ENCODE measurements around the gene RNF213. TPM values are rescaled to one million over a fixed set of nuclear protein-coding genes. Genes with fewer than 3 reads are reported as not detected.

The RNF213 gene
- polyA plus RNA-seq, 1 donor (not counting 4 experiments of a cell fraction or from before 2014, with no cell fraction given), result 24.4 TPM

GRCh38 chr17:80252871-80253270 is 7.8 kb upstream of the RNF213 start:
- Histone ChIP-seq H3K79me2 (ENCODE audit: control insufficient read depth, insufficient read depth, low read length) (no peaks in the 10 kb centered on the region), H3K9me3 (ENCODE audit: control insufficient read depth, low read depth, low read length) (no peaks in the 10 kb centered on the region), H3K4me1 (ENCODE audit: control insufficient read depth, extremely low read depth, insufficient read depth, low read length) (peaks cover 29% of the 10 kb centered on the region), H3K4me3 (ENCODE audit: control insufficient read depth in 2 of 3, extremely low read depth in 1 of 3, insufficient read depth in 2 of 3, low read depth in 1 of 3, low read length in 3 of 3) (no peak overlapping the region), H3K4me2 (ENCODE audit: control insufficient read depth, extremely low read depth, insufficient read depth, low read depth, low read length) (no peak overlapping the region), H3K9me1 (ENCODE audit: control insufficient read depth, extremely low read depth, insufficient read depth, low read length) (no peaks in the 10 kb centered on the region), H3K27me3 (ENCODE audit: control insufficient read depth, extremely low read depth, insufficient read depth, low read length) (no peaks in the 10 kb centered on the region), H3K9ac (ENCODE audit: control insufficient read depth, extremely low read depth, insufficient read depth, low read length) (peak overlapping the region; percentile 15), H3K27ac (ENCODE audit: control insufficient read depth, insufficient read depth, low read length) (no peak overlapping the region), H2AFZ (ENCODE audit: control insufficient read depth, low read length) (no peak overlapping the region), H3K36me3 (ENCODE audit: control insufficient read depth in 2 of 2, extremely low read depth in 1 of 2, insufficient read depth in 2 of 2, low read length in 2 of 2) (no peaks in the 10 kb centered on the region), H4K20me1 (ENCODE audit: control insufficient read depth, extremely low read depth, insufficient read depth, low read length) (no peaks in the 10 kb centered on the region)
- TF ChIP-seq CTCF (optimal IDR thresholded peaks at IDR 0.05 in 1 of 3, IDR thresholded peaks at IDR 0.05 in 1 of 3, conservative IDR thresholded peaks at IDR 0.05 in 1 of 3; ENCODE audit: extremely low read depth in 1 of 3, insufficient read depth in 2 of 3, low read length in 3 of 3) (peak; percentile 82 to 96 (median 95)), EZH2 (IDR thresholded peaks at IDR 0.05; ENCODE audit: low read length) (no peak)
- FAIRE-seq (no peak), DNase-seq (ENCODE audit: low read depth, low spot score) (no peak)
- dilution Hi-C loops (cut with MboI; ENCODE audit: extremely low pct_ligation_motif_present, low sequenced_read_pairs), result no loop called here

- Histone ChIP-seq H3K36me3 (ENCODE audit: control insufficient read depth in 2 of 2, extremely low read depth in 1 of 2, insufficient read depth in 2 of 2, low read length in 2 of 2) (no peaks in the 10 kb centered on the region), H4K20me1 (ENCODE audit: control insufficient read depth, extremely low read depth, insufficient read depth, low read length) (no peaks in the 10 kb centered on the region), H3K4me1 (ENCODE audit: control insufficient read depth, extremely low read depth, insufficient read depth, low read length) (peaks cover 29% of the 10 kb centered on the region), H3K27ac (ENCODE audit: control insufficient read depth, insufficient read depth, low read length) (peak overlapping the region; percentile 65), H3K9ac (ENCODE audit: control insufficient read depth, extremely low read depth, insufficient read depth, low read length) (peak overlapping the region; percentile 15), H3K9me3 (ENCODE audit: control insufficient read depth, low read depth, low read length) (no peaks in the 10 kb centered on the region), H3K4me2 (ENCODE audit: control insufficient read depth, extremely low read depth, insufficient read depth, low read depth, low read length) (no peak overlapping the region), H3K9me1 (ENCODE audit: control insufficient read depth, extremely low read depth, insufficient read depth, low read length) (no peaks in the 10 kb centered on the region), H3K27me3 (ENCODE audit: control insufficient read depth, extremely low read depth, insufficient read depth, low read length) (no peaks in the 10 kb centered on the region), H2AFZ (ENCODE audit: control insufficient read depth, low read length) (no peak overlapping the region), H3K79me2 (ENCODE audit: control insufficient read depth, insufficient read depth, low read length) (no peaks in the 10 kb centered on the region), H3K4me3 (ENCODE audit: control insufficient read depth in 2 of 3, extremely low read depth in 1 of 3, insufficient read depth in 2 of 3, low read depth in 1 of 3, low read length in 3 of 3) (no peak overlapping the region)
- FAIRE-seq (no peak), DNase-seq (ENCODE audit: low read depth, low spot score) (no peak)
- TF ChIP-seq CTCF (optimal IDR thresholded peaks at IDR 0.05 in 1 of 3, IDR thresholded peaks at IDR 0.05 in 1 of 3, conservative IDR thresholded peaks at IDR 0.05 in 1 of 3; ENCODE audit: extremely low read depth in 1 of 3, insufficient read depth in 2 of 3, low read length in 3 of 3) (no peak), EZH2 (IDR thresholded peaks at IDR 0.05; ENCODE audit: low read length) (no peak)
- dilution Hi-C loops (cut with MboI; ENCODE audit: extremely low pct_ligation_motif_present, low sequenced_read_pairs), result no loop called here
These were observed 6.8 kb upstream of the RNF213 start for GRCh38 chr17:80253631-80254395.

Measured in keratinocyte (primary cell).